MM.1S (cell line): ENCODE data around the gene ZNF793.

Experiments
- DNase-seq: peaks from one replicate; pipeline ENCODE4 v3.0.0-alpha.2; 2015
- H2AFZ ChIP-seq: fragments of 300-600 bp; sonication (generic); 2 replicates; pipeline ENCODE4 v1.6.0; 2016; ENCODE audit warnings: antibody characterized with exemption, low read length
- H3F3A ChIP-seq: fragments of 300-600 bp; sonication (generic); 2 replicates; pipeline ENCODE4 v1.6.1; 2016; ENCODE audit warnings: mild to moderate bottlenecking, antibody characterized with exemption, low read length, moderate library complexity, mixed read lengths; ENCODE audit not compliant: insufficient read depth
- H3K27ac ChIP-seq: fragments of 300-600 bp; sonication (generic); 2 replicates; pipeline ENCODE4 v1.5.1; 2016; ENCODE audit warnings: mild to moderate bottlenecking, low read length
- H3K27me3 ChIP-seq: fragments of 300-600 bp; sonication (generic); replicated peaks from 2 replicates; pipeline ENCODE4 v1.6.0; 2016; ENCODE audit warnings: low read length; ENCODE audit not compliant: insufficient read depth
- H3K36me3 ChIP-seq: fragments of 300-600 bp; sonication (generic); replicated peaks from 2 replicates; pipeline ENCODE4 v1.6.1; 2016; ENCODE audit warnings: mild to moderate bottlenecking, low read length, mixed read lengths; ENCODE audit not compliant: insufficient read depth
- H3K4me1 ChIP-seq: fragments of 300-600 bp; sonication (generic); 2 replicates; pipeline ENCODE4 v1.6.1; 2016; ENCODE audit warnings: low read length, mixed read lengths
- H3K4me2 ChIP-seq: fragments of 300-600 bp; sonication (generic); 2 replicates; pipeline ENCODE4 v1.6.0; 2016; ENCODE audit warnings: low read depth, low read length
- H3K4me3 ChIP-seq: fragments of 300-600 bp; sonication (generic); 2 replicates; pipeline ENCODE4 v1.5.1; 2016; ENCODE audit warnings: low read length, mixed read lengths
- H3K79me2 ChIP-seq: fragments of 300-600 bp; sonication (generic); 2 replicates; pipeline ENCODE4 v1.6.1; 2016; ENCODE audit warnings: mixed run types, low read length, mixed read lengths
- H3K9ac ChIP-seq: fragments of 300-600 bp; sonication (generic); 2 replicates; pipeline ENCODE4 v1.6.1; 2016; ENCODE audit warnings: low read length, mixed read lengths
- H3K9me2 ChIP-seq: fragments of 300-600 bp; sonication (generic); replicated peaks from 2 replicates; pipeline ENCODE4 v1.6.1; 2016; ENCODE audit warnings: mild to moderate bottlenecking, low read length, mixed read lengths; ENCODE audit not compliant: insufficient read depth
- H3K9me3 ChIP-seq: fragments of 300-600 bp; sonication (generic); replicated peaks from 2 replicates; pipeline ENCODE4 v1.6.1; 2016; ENCODE audit warnings: mild to moderate bottlenecking, low read length, mixed read lengths; ENCODE audit not compliant: insufficient read depth
- H4K20me1 ChIP-seq: fragments of 300-600 bp; sonication (generic); 2 replicates; pipeline ENCODE4 v1.6.1; 2016; ENCODE audit warnings: mild to moderate bottlenecking, low read length, moderate library complexity, mixed read lengths; ENCODE audit not compliant: insufficient read depth
- CTCF ChIP-seq: fragments of 300-600 bp; sonication (generic); IDR thresholded peaks from 2 replicates; pipeline ENCODE4 v1.5.1; 2016; ENCODE audit warnings: antibody characterized with exemption, low read length, mixed read lengths
- EZH2 ChIP-seq: fragments of 300-600 bp; sonication (generic); optimal IDR thresholded peaks from 2 replicates; pipeline ENCODE3; 2017; ENCODE audit warnings: low read depth, mild to moderate bottlenecking, antibody characterized with exemption, low read length, mixed read lengths
- EZH2phosphoT487 ChIP-seq: fragments of 300-600 bp; sonication (generic); IDR thresholded peaks from 2 replicates; pipeline ENCODE4 v1.6.1; 2018; ENCODE audit warnings: antibody characterized with exemption, low read length

ZNF793 gene

GRCh38 chr19:37563518-37563917 lies 56.8 kb downstream of the ZNF793 start:
- Histone ChIP-seq H3K36me3 (no peaks in the 10 kb centered on the region), H3K4me3 (no peak overlapping the region), H3K4me1 (no peaks in the 10 kb centered on the region), H3K27me3 (no peaks in the 10 kb centered on the region), H3K79me2 (no peaks in the 10 kb centered on the region), H2AFZ (no peak overlapping the region), H3K9me3 (0 out of 2 replicates have a peak, but pooled peaks cover 4% of the 10 kb centered on the region), H3K27ac (no peak overlapping the region), H3K4me2 (no peak overlapping the region), H3F3A (no peaks in the 10 kb centered on the region), H3K9ac (no peak overlapping the region), H3K9me2 (no peaks in the 10 kb centered on the region), H4K20me1 (no peaks in the 10 kb centered on the region)
- DNase-seq, result no peak
- no peak for TF ChIP-seq EZH2phosphoT487
- TF ChIP-seq CTCF, result no peak
- no peak for TF ChIP-seq EZH2

GRCh38 chr19:37564624-37565369 lies 58.1 kb downstream of the ZNF793 start:
- DNase-seq, result no peak
- TF ChIP-seq CTCF, result no peak
- TF ChIP-seq EZH2, result no peak
- TF ChIP-seq EZH2phosphoT487, result no peak
- 0 out of 2 replicates have a peak, but pooled peaks cover 4% of the 10 kb centered on the region for H3K9me3 ChIP-seq
- H4K20me1 ChIP-seq, result no peaks in the 10 kb centered on the region
- H3K27me3 ChIP-seq, result no peaks in the 10 kb centered on the region
- H2AFZ ChIP-seq, result no peak overlapping the region
- no peaks in the 10 kb centered on the region for H3K4me1 ChIP-seq
- no peaks in the 10 kb centered on the region for H3K79me2 ChIP-seq
- H3K27ac ChIP-seq, result no peak overlapping the region
- no peak overlapping the region for H3K9ac ChIP-seq
- no peaks in the 10 kb centered on the region for H3F3A ChIP-seq
- no peaks in the 10 kb centered on the region for H3K9me2 ChIP-seq
- no peaks in the 10 kb centered on the region for H3K36me3 ChIP-seq
- H3K4me3 ChIP-seq, result no peak overlapping the region
- no peak overlapping the region for H3K4me2 ChIP-seq

- Histone ChIP-seq H3K36me3 (no peaks in the 10 kb centered on the region), H3K4me3 (no peak overlapping the region), H4K20me1 (no peaks in the 10 kb centered on the region), H2AFZ (no peak overlapping the region), H3K79me2 (no peaks in the 10 kb centered on the region), H3K4me2 (no peak overlapping the region), H3K4me1 (no peaks in the 10 kb centered on the region), H3K9ac (no peak overlapping the region), H3K9me3 (0 out of 2 replicates have a peak, but pooled peaks cover 4% of the 10 kb centered on the region), H3K9me2 (no peaks in the 10 kb centered on the region), H3F3A (no peaks in the 10 kb centered on the region), H3K27ac (no peak overlapping the region), H3K27me3 (no peaks in the 10 kb centered on the region)
- no peak for DNase-seq
- no peak for TF ChIP-seq CTCF
These were observed 58.6 kb downstream of the ZNF793 start for GRCh38 chr19:37565370-37565669.
